ENCODE data around the gene ZBTB12.
"Not testable (repeated sequence)": the region's sequence is repeated elsewhere in the genome, so short reads cannot be mapped to it uniquely, and the experiment has no call there.

ZBTB12 gene

GRCh38 chr6:31911826-31912585 lies 10.1 kb upstream of the ZBTB12 start:
- TF ChIP-seq CTCF (IDR thresholded peaks at IDR 0.05; ENCODE audit: low read depth, low read length, missing control alignments): no peak

GRCh38 chr6:31909298-31909697 lies 7.4 kb upstream of the ZBTB12 start:
- DNase-seq (ENCODE audit: low read depth); H3K4me3 ChIP-seq (ENCODE audit: low read depth, low read length): not testable (repeated sequence)

More at GRCh38 chr6:31911826-31912585, 10.1 kb upstream of the ZBTB12 start:
- H3K4me3 ChIP-seq (ENCODE audit: low read depth, low read length): no peak overlapping the region
- DNase-seq (ENCODE audit: low read depth): no peak

GRCh38 chr6:31908791-31909190 lies 6.9 kb upstream of the ZBTB12 start:
- no peak overlapping the region for H3K4me3 ChIP-seq (ENCODE audit: low read depth, low read length)
- no peak for DNase-seq (ENCODE audit: low read depth)
- TF ChIP-seq CTCF (IDR thresholded peaks at IDR 0.05; ENCODE audit: low read depth, low read length, missing control alignments): no peak

GRCh38 chr6:31908255-31908654 lies 6.4 kb upstream of the ZBTB12 start:
- not testable (repeated sequence) for DNase-seq (ENCODE audit: low read depth); H3K4me3 ChIP-seq (ENCODE audit: low read depth, low read length)

- no peak overlapping the region for H3K4me3 ChIP-seq (ENCODE audit: low read depth, low read length)
- TF ChIP-seq CTCF (IDR thresholded peaks at IDR 0.05; ENCODE audit: low read depth, low read length, missing control alignments): no peak
- no peak for DNase-seq (ENCODE audit: low read depth)
These were observed 5.4 kb upstream of the ZBTB12 start for GRCh38 chr6:31907158-31907813.

GRCh38 chr6:31906727-31907126 lies 4.8 kb upstream of the ZBTB12 start:
- not testable (repeated sequence) for H3K4me3 ChIP-seq (ENCODE audit: low read depth, low read length); DNase-seq (ENCODE audit: low read depth)

- H3K4me3 ChIP-seq (ENCODE audit: low read depth, low read length): no peak overlapping the region
- no peak for TF ChIP-seq CTCF (IDR thresholded peaks at IDR 0.05; ENCODE audit: low read depth, low read length, missing control alignments)
- DNase-seq (ENCODE audit: low read depth): no peak
These were observed 4.2 kb upstream of the ZBTB12 start for GRCh38 chr6:31906122-31906521.

GRCh38 chr6:31905041-31905440 lies 3.2 kb upstream of the ZBTB12 start:
- no peak for TF ChIP-seq CTCF (IDR thresholded peaks at IDR 0.05; ENCODE audit: low read depth, low read length, missing control alignments)
- no peak overlapping the region for H3K4me3 ChIP-seq (ENCODE audit: low read depth, low read length)
- no peak for DNase-seq (ENCODE audit: low read depth)
